ENCODE results near the gene ERRFI1.

GRCh38 chr1:8065369-8065768 lies 39.3 kb upstream of the ERRFI1 start:
- TF ChIP-seq CTCF (IDR thresholded peaks at IDR 0.05) (no peak), POLR2AphosphoS5 (IDR thresholded peaks at IDR 0.05) (no peak), EP300 (IDR thresholded peaks at IDR 0.05) (no peak), POLR2A (IDR thresholded peaks at IDR 0.05; ENCODE audit: low read depth) (no peak)

All from esophagus muscularis mucosa (tissue), 4 donors.